HEK293 (cell line): ENCODE measurements around the gene FAM110D.
A peak's percentile ranks its signal among the peaks of the same experiment; 100 is the strongest.

Experiments
- ELK4 ChIP-seq: IDR thresholded peaks from 2 replicates; pipeline ENCODE4 v1.6.1; 2011; ENCODE audit warnings: mild to moderate bottlenecking, low read depth, low read length, borderline replicate concordance
- GLIS2 ChIP-seq: fragments of 450-650 bp; formaldehyde crosslinking; IDR thresholded peaks from 2 replicates; pipeline ENCODE4 v1.5.1; 2016; ENCODE audit warnings: missing biosample characterization, missing genetic modification characterization
- HOXA7 ChIP-seq: sonication (generic); formaldehyde crosslinking; IDR thresholded peaks from 2 replicates; pipeline ENCODE4 v1.8.1; 2022; ENCODE audit warnings: missing genetic modification reagents, borderline replicate concordance
- HOXC10 ChIP-seq: sonication (generic); formaldehyde crosslinking; IDR thresholded peaks from 2 replicates; pipeline ENCODE4 v1.8.1; 2023; ENCODE audit warnings: mild to moderate bottlenecking, missing genetic modification reagents
- INSM2 ChIP-seq: fragments of 450-650 bp; formaldehyde crosslinking; IDR thresholded peaks from 2 replicates; pipeline ENCODE4 v1.5.1; 2016; ENCODE audit warnings: missing biosample characterization, missing genetic modification characterization
- KLF1 ChIP-seq: fragments of 450-650 bp; formaldehyde crosslinking; IDR thresholded peaks from 2 replicates; pipeline ENCODE4 v1.5.1; 2016; ENCODE audit warnings: missing biosample characterization, missing genetic modification characterization
- KLF17 ChIP-seq: fragments of 450-650 bp; formaldehyde crosslinking; IDR thresholded peaks from 2 replicates; pipeline ENCODE4 v1.5.1; 2016; ENCODE audit warnings: missing biosample characterization, missing genetic modification characterization
- KLF7 ChIP-seq: fragments of 450-650 bp; formaldehyde crosslinking; IDR thresholded peaks from 2 replicates; pipeline ENCODE4 v1.5.1; 2016; ENCODE audit warnings: missing biosample characterization, missing genetic modification characterization, borderline replicate concordance
- KLF8 ChIP-seq: fragments of 450-650 bp; formaldehyde crosslinking; IDR thresholded peaks from 2 replicates; pipeline ENCODE4 v1.5.1; 2016; ENCODE audit warnings: missing biosample characterization, missing genetic modification characterization
- PRDM1 ChIP-seq: fragments of 450-650 bp; formaldehyde crosslinking; IDR thresholded peaks from 2 replicates; pipeline ENCODE4; 2016; ENCODE audit warnings: missing biosample characterization, missing genetic modification characterization
- PRDM6 ChIP-seq: fragments of 450-650 bp; formaldehyde crosslinking; IDR thresholded peaks from 2 replicates; pipeline ENCODE4 v1.5.1; 2017; ENCODE audit warnings: missing biosample characterization, missing genetic modification characterization
- ZBTB48 ChIP-seq: fragments of 450-650 bp; formaldehyde crosslinking; IDR thresholded peaks from 2 replicates; pipeline ENCODE4 v1.5.1; 2016; ENCODE audit warnings: missing biosample characterization, missing genetic modification characterization
- ZFP41 ChIP-seq: fragments of 450-650 bp; formaldehyde crosslinking; IDR thresholded peaks from 2 replicates; pipeline ENCODE4 v1.5.1; 2016; ENCODE audit warnings: missing biosample characterization, missing genetic modification characterization, borderline replicate concordance
- ZNF133 ChIP-seq: fragments of 450-650 bp; formaldehyde crosslinking; IDR thresholded peaks from 2 replicates; pipeline ENCODE4 v1.5.1; 2016; ENCODE audit warnings: missing biosample characterization, missing genetic modification characterization
- ZNF280D ChIP-seq: fragments of 450-650 bp; formaldehyde crosslinking; IDR thresholded peaks from 2 replicates; pipeline ENCODE4 v1.5.1; 2016; ENCODE audit warnings: missing biosample characterization, missing genetic modification characterization
- ZNF354C ChIP-seq: fragments of 450-650 bp; formaldehyde crosslinking; IDR thresholded peaks from 2 replicates; pipeline ENCODE4 v1.5.1; 2016; ENCODE audit warnings: missing biosample characterization, missing genetic modification characterization, low read depth, borderline replicate concordance
- ZNF404 ChIP-seq: fragments of 450-650 bp; formaldehyde crosslinking; IDR thresholded peaks from 2 replicates; pipeline ENCODE4 v1.5.1; 2017; ENCODE audit warnings: missing biosample characterization, missing genetic modification characterization
- ZNF416 ChIP-seq: fragments of 450-650 bp; formaldehyde crosslinking; IDR thresholded peaks from 2 replicates; pipeline ENCODE4 v1.5.1; 2016; ENCODE audit warnings: missing biosample characterization, missing genetic modification characterization
- ZNF426 ChIP-seq: fragments of 450-650 bp; formaldehyde crosslinking; IDR thresholded peaks from 2 replicates; pipeline ENCODE4 v1.5.1; 2017; ENCODE audit warnings: missing biosample characterization, missing genetic modification characterization, mild to moderate bottlenecking, inconsistent platforms, moderate library complexity
- ZNF514 ChIP-seq: fragments of 450-650 bp; formaldehyde crosslinking; IDR thresholded peaks from 2 replicates; pipeline ENCODE4 v1.5.1; 2016; ENCODE audit warnings: missing biosample characterization, missing genetic modification characterization
- ZNF555 ChIP-seq: fragments of 450-650 bp; formaldehyde crosslinking; conservative IDR thresholded peaks from 2 replicates; pipeline ENCODE4 v1.5.1; 2017; ENCODE audit warnings: missing biosample characterization, mild to moderate bottlenecking, missing genetic modification characterization, inconsistent platforms
- ZNF596 ChIP-seq: fragments of 450-650 bp; IDR thresholded peaks from 2 replicates; pipeline ENCODE4 v1.5.0; 2018; ENCODE audit warnings: missing biosample characterization, mild to moderate bottlenecking, missing genetic modification characterization, moderate library complexity
- ZNF629 ChIP-seq: fragments of 450-650 bp; formaldehyde crosslinking; IDR thresholded peaks from 2 replicates; pipeline ENCODE4 v1.5.1; 2017; ENCODE audit warnings: missing biosample characterization, missing genetic modification characterization
- ZNF660 ChIP-seq: fragments of 450-650 bp; IDR thresholded peaks from 2 replicates; pipeline ENCODE4 v1.5.1; 2018; ENCODE audit warnings: missing biosample characterization, mild to moderate bottlenecking, missing genetic modification characterization
- ZNF704 ChIP-seq: fragments of 450-650 bp; formaldehyde crosslinking; IDR thresholded peaks from 2 replicates; pipeline ENCODE4 v1.5.1; 2016; ENCODE audit warnings: missing biosample characterization, missing genetic modification characterization
- ZNF785 ChIP-seq: fragments of 450-650 bp; formaldehyde crosslinking; IDR thresholded peaks from 2 replicates; pipeline ENCODE4 v1.5.1; 2016; ENCODE audit warnings: missing biosample characterization, missing genetic modification characterization
- ZNF792 ChIP-seq: fragments of 450-650 bp; formaldehyde crosslinking; IDR thresholded peaks from 2 replicates; pipeline ENCODE4 v1.5.1; 2016; ENCODE audit warnings: missing biosample characterization, missing genetic modification characterization
- ZNF837 ChIP-seq: fragments of 450-650 bp; formaldehyde crosslinking; IDR thresholded peaks from 2 replicates; pipeline ENCODE4 v1.5.1; 2016; ENCODE audit warnings: missing biosample characterization, missing genetic modification characterization
- ZSCAN18 ChIP-seq: fragments of 450-650 bp; formaldehyde crosslinking; IDR thresholded peaks from 2 replicates; pipeline ENCODE4 v1.5.1; 2016; ENCODE audit warnings: missing biosample characterization, missing genetic modification characterization

Gene FAM110D

GRCh38 chr1:26164036-26164860 lies 5.4 kb downstream of the FAM110D start (continued):
- TF ChIP-seq ZNF596 (tag by site-specific recombination) (peak; percentile 26; the same call in 1 of the 2 replicates), GLIS2 (tag by site-specific recombination) (peak; percentile 84), ZNF416 (tag by site-specific recombination) (no peak), ZNF404 (tag by site-specific recombination) (no peak), ZNF514 (tag by site-specific recombination) (no peak), ZNF555 (tag by site-specific recombination) (no peak), KLF17 (tag by site-specific recombination) (peak; percentile 97), ZNF792 (no peak), ZNF354C (tag by site-specific recombination) (no peak), ZFP41 (no peak), PRDM6 (tag by site-specific recombination) (no peak), KLF7 (tag by site-specific recombination) (no peak), HOXC10 (no peak), PRDM1 (tag by site-specific recombination) (no peak), ZNF629 (tag by site-specific recombination) (no peak), ZNF133 (no peak), ZNF785 (tag by site-specific recombination) (no peak), INSM2 (tag by site-specific recombination) (no peak), ZNF837 (no peak), ZNF660 (tag by site-specific recombination) (no peak), ELK4 (no peak), ZNF280D (tag by site-specific recombination) (no peak), ZNF426 (no peak), HOXA7 (CRISPR knock-in tag) (no peak), KLF1 (tag by site-specific recombination) (peak; percentile 18; the same call in 1 of the 2 replicates), ZSCAN18 (no peak), KLF8 (tag by site-specific recombination) (no peak), ZBTB48 (tag by site-specific recombination) (peak; percentile 89), ZNF704 (no peak)
